GM23248 (cell line): ENCODE results near the gene INHBC. TPM values are rescaled to one million over a fixed set of nuclear protein-coding genes. Genes with fewer than 3 reads are reported as not detected.

Experiments
- DNase-seq: peaks from one replicate; pipeline ENCODE4 v3.0.0-alpha.2; 2015
- H2AFZ ChIP-seq: fragments of 200-600 bp; sonication (generic); 2 replicates; pipeline ENCODE4 v1.6.1; 2016; ENCODE audit warnings: antibody characterized with exemption
- H3F3A ChIP-seq: fragments of 200-600 bp; sonication (generic); 2 replicates; pipeline ENCODE4 v1.6.1; 2016; ENCODE audit warnings: mild to moderate bottlenecking, antibody characterized with exemption, mixed run types; ENCODE audit not compliant: insufficient read depth
- H3K27ac ChIP-seq: fragments of 200-600 bp; sonication (generic); 2 replicates; pipeline ENCODE4 v1.5.1; 2016; ENCODE audit warnings: mild to moderate bottlenecking
- H3K27me3 ChIP-seq: fragments of 200-600 bp; sonication (generic); replicated peaks from 2 replicates; pipeline ENCODE4 v1.6.1; 2016; ENCODE audit warnings: mild to moderate bottlenecking; ENCODE audit not compliant: insufficient read depth
- H3K36me3 ChIP-seq: fragments of 200-600 bp; sonication (generic); 2 replicates; pipeline ENCODE4 v1.6.1; 2016; ENCODE audit warnings: low read depth, mild to moderate bottlenecking
- H3K4me1 ChIP-seq: fragments of 200-600 bp; sonication (generic); 2 replicates; pipeline ENCODE4 v1.6.1; 2016; ENCODE audit warnings: mild to moderate bottlenecking; ENCODE audit not compliant: insufficient read depth
- H3K4me2 ChIP-seq: fragments of 200-600 bp; sonication (generic); one replicate; pipeline ENCODE4 v1.6.1; 2016; ENCODE audit warnings: mild to moderate bottlenecking; ENCODE audit not compliant: unreplicated experiment
- H3K4me3 ChIP-seq: fragments of 200-600 bp; sonication (generic); 2 replicates; pipeline ENCODE4 v1.5.1; 2016; ENCODE audit warnings: mild to moderate bottlenecking
- H3K79me2 ChIP-seq: fragments of 200-600 bp; sonication (generic); 2 replicates; pipeline ENCODE4 v1.6.1; 2016; ENCODE audit warnings: mild to moderate bottlenecking; ENCODE audit not compliant: insufficient read depth
- H3K9ac ChIP-seq: fragments of 200-600 bp; sonication (generic); 2 replicates; pipeline ENCODE4 v1.6.1; 2016; ENCODE audit warnings: mild to moderate bottlenecking
- H3K9me2 ChIP-seq: fragments of 200-600 bp; sonication (generic); 2 replicates; pipeline ENCODE4 v1.6.1; 2016; ENCODE audit warnings: mixed run types, mild to moderate bottlenecking, moderate library complexity; ENCODE audit not compliant: insufficient read depth
- H3K9me3 ChIP-seq: fragments of 200-600 bp; sonication (generic); one replicate; pipeline ENCODE4 v1.6.1; 2017; ENCODE audit warnings: low read depth
- H4K20me1 ChIP-seq: fragments of 200-600 bp; sonication (generic); 2 replicates; pipeline ENCODE4 v1.6.0; 2016; ENCODE audit not compliant: insufficient read depth
- EZH2 ChIP-seq: fragments of 200-600 bp; sonication (generic); IDR thresholded peaks from 2 replicates; pipeline ENCODE4 v1.6.1; 2018; ENCODE audit warnings: antibody characterized with exemption, mild to moderate bottlenecking; ENCODE audit not compliant: insufficient read depth, poor library complexity, severe bottlenecking
- EZH2phosphoT487 ChIP-seq: fragments of 200-600 bp; sonication (generic); IDR thresholded peaks from 2 replicates; pipeline ENCODE4 v1.6.1; 2018; ENCODE audit warnings: antibody characterized with exemption, moderate library complexity, mild to moderate bottlenecking, low read depth; ENCODE audit not compliant: insufficient read depth
- WGBS, 2 experiments: methylation state at CpG; one replicate each; pipeline ENCODE4 v1.1.6; 2015 to 2017; ENCODE audit warnings: low lambda C conversion rate in 2 of 2, low coverage in 1 of 2; ENCODE audit errors: missing lambda C conversion rate in 2 of 2; 5-methylcytosine and 5-hydroxymethylcytosine counted together
- in situ Hi-C: fragments of 300-500 bp; cut with MboI; formaldehyde crosslinking; loops from 2 replicates; pipeline ENCODE4 v1.15.0; 2020
- polyA plus RNA-seq: library from polyadenylated mRNA; unstranded; fragments of >200 nt; fragmentation: Nextera tagmentation; extraction: Ambion mirVana; gene quantifications from 2 replicates; pipeline ENCODE4 v1.2.1, GENCODE V29; 2016
- total RNA-seq: library from RNA; depleted of rRNA; stranded (reverse); fragments of >200 nt; shearing (Covaris generic); gene quantifications from 2 replicates; pipeline ENCODE4 v1.2.3, GENCODE V29; 2014

Gene INHBC
- total and polyA plus RNA-seq, 2 experiments from 2014 or later: not detected

- in situ Hi-C loops: no loop called here
- 38 to 39% methylated on average over 10 of the region's 10 CpGs for WGBS, 2 experiments
- no peaks in the 10 kb centered on the region for H3K27me3 ChIP-seq
- DNase-seq: no peak
- H3K9me2 ChIP-seq: no peaks in the 10 kb centered on the region
- H3K79me2 ChIP-seq: no peaks in the 10 kb centered on the region
- no peak overlapping the region for H3K27ac ChIP-seq
- H3K9me3 ChIP-seq: no peaks in the 10 kb centered on the region
- no peaks in the 10 kb centered on the region for H3K36me3 ChIP-seq
- peaks cover 42% of the 10 kb centered on the region for H3K4me1 ChIP-seq
- H3K4me2 ChIP-seq: no peak overlapping the region
- H3F3A ChIP-seq: peaks cover 14% of the 10 kb centered on the region
- TF ChIP-seq EZH2phosphoT487 (no peak), EZH2 (no peak)
- no peak overlapping the region for H3K4me3 ChIP-seq
- H2AFZ ChIP-seq: no peak overlapping the region
- no peaks in the 10 kb centered on the region for H4K20me1 ChIP-seq
- no peak overlapping the region for H3K9ac ChIP-seq
Measured at GRCh38 chr12:57455374-57456144, 21.0 kb downstream of the INHBC start.

GRCh38 chr12:57456145-57456700, 21.6 kb downstream of the INHBC start:
- DNase-seq: peak; percentile 55
- no peaks in the 10 kb centered on the region for H3K9me2 ChIP-seq
- H3K9me3 ChIP-seq: no peaks in the 10 kb centered on the region
- peaks cover 36% of the 10 kb centered on the region for H3K4me1 ChIP-seq
- no peaks in the 10 kb centered on the region for H3K27me3 ChIP-seq
- WGBS, 2 experiments: 43 to 46% methylated on average over 15 of the region's 15 CpGs
- H4K20me1 ChIP-seq: no peaks in the 10 kb centered on the region
- no peak overlapping the region for H3K9ac ChIP-seq
- no peaks in the 10 kb centered on the region for H3K36me3 ChIP-seq
- no peak overlapping the region for H3K4me2 ChIP-seq
- H3K27ac ChIP-seq: no peak overlapping the region
- no peaks in the 10 kb centered on the region for H3K79me2 ChIP-seq
- peaks cover 14% of the 10 kb centered on the region for H3F3A ChIP-seq
- no peak overlapping the region for H3K4me3 ChIP-seq
- TF ChIP-seq EZH2 (no peak), EZH2phosphoT487 (no peak)
- H2AFZ ChIP-seq: no peak overlapping the region
- in situ Hi-C loops: no loop called here

GRCh38 chr12:57456737-57457490, 22.3 kb downstream of the INHBC start:
- no peaks in the 10 kb centered on the region for H3K36me3 ChIP-seq
- H3K27me3 ChIP-seq: no peaks in the 10 kb centered on the region
- H3K79me2 ChIP-seq: no peaks in the 10 kb centered on the region
- H3K4me2 ChIP-seq: no peak overlapping the region
- H3F3A ChIP-seq: peaks cover 11% of the 10 kb centered on the region
- H3K4me3 ChIP-seq: no peak overlapping the region
- no peaks in the 10 kb centered on the region for H3K9me3 ChIP-seq
- no peaks in the 10 kb centered on the region for H4K20me1 ChIP-seq
- H3K9me2 ChIP-seq: no peaks in the 10 kb centered on the region
- no peak overlapping the region for H2AFZ ChIP-seq
- no peak for DNase-seq
- no peak for TF ChIP-seq EZH2phosphoT487
- no peak overlapping the region for H3K27ac ChIP-seq
- peaks cover 29% of the 10 kb centered on the region for H3K4me1 ChIP-seq
- 73 to 77% methylated on average over 6 of the region's 6 CpGs for WGBS, 2 experiments
- no peak overlapping the region for H3K9ac ChIP-seq
- in situ Hi-C loops: no loop called here

GRCh38 chr12:57458665-57459054, 24.1 kb downstream of the INHBC start:
- Histone ChIP-seq H3K27me3 (no peaks in the 10 kb centered on the region), H2AFZ (peak overlapping the region; percentile 96), H3K9me3 (no peaks in the 10 kb centered on the region), H4K20me1 (no peaks in the 10 kb centered on the region), H3K36me3 (no peaks in the 10 kb centered on the region), H3F3A (peaks cover 3% of the 10 kb centered on the region; the same call in 1 of the 2 replicates), H3K4me3 (peak overlapping the region; percentile 81), H3K9me2 (no peaks in the 10 kb centered on the region), H3K9ac (peak overlapping the region; percentile 74), H3K79me2 (no peaks in the 10 kb centered on the region), H3K4me2 (peak overlapping the region; percentile 91), H3K27ac (peak overlapping the region; percentile 55), H3K4me1 (peaks cover 20% of the 10 kb centered on the region)
- in situ Hi-C loops: no loop called here
- WGBS, 2 experiments: 33 to 38% methylated on average over 3 of the region's 3 CpGs
- TF ChIP-seq EZH2phosphoT487: no peak
- TF ChIP-seq EZH2: no peak
- no peak for DNase-seq
